ENCODE results near the gene DCDC2C. TPM values are rescaled to one million over a fixed set of nuclear protein-coding genes. Genes with fewer than 3 reads are reported as not detected.
"Not testable (repeated sequence)": the region's sequence is repeated elsewhere in the genome, so short reads cannot be mapped to it uniquely, and the experiment has no call there.

DCDC2C gene
- total RNA-seq, 1 experiment from 2014 or later, result not detected

GRCh38 chr2:3806730-3807129 lies 103.4 kb downstream of the DCDC2C start:
- BruUV-seq (replicated peaks), result no TSS peak
- intact Hi-C loops (cut with micrococcal nuclease; ENCODE audit: unreplicated experiment), result no loop called here
- H3K4me1 ChIP-seq, result no peaks in the 10 kb centered on the region
- no peak overlapping the region for H3K4me3 ChIP-seq (ENCODE audit: low read depth, low read length)
- H3K36me3 Mint-ChIP-seq (ENCODE audit: insufficient read depth, unreplicated experiment), result no peaks in the 10 kb centered on the region
- no peak overlapping the region for H3K4me3 Mint-ChIP-seq (ENCODE audit: unreplicated experiment)
- ChIA-PET CTCF (interaction anchor here (0.7 kb wide), 1 partner anchor 115 kb away, joined by 3 read pairs; no protein-coding TSS in a partner anchor), POLR2A (no interaction called here)
- H3K9me3 ChIP-seq, result no peaks in the 10 kb centered on the region
- no peak overlapping the region for H3K27ac Mint-ChIP-seq (ENCODE audit: unreplicated experiment)
- no peaks in the 10 kb centered on the region for H3K36me3 ChIP-seq (ENCODE audit: control insufficient read depth, insufficient read depth, low read length)
- no peak for DNase-seq
- H3K27me3 Mint-ChIP-seq (ENCODE audit: insufficient read depth, unreplicated experiment), result peaks cover 4% of the 10 kb centered on the region
- H3K4me1 Mint-ChIP-seq (ENCODE audit: low read depth, unreplicated experiment), result no peaks in the 10 kb centered on the region
- no peaks in the 10 kb centered on the region for H3K9me3 Mint-ChIP-seq (ENCODE audit: unreplicated experiment)
- TF ChIP-seq, protein P1, sequence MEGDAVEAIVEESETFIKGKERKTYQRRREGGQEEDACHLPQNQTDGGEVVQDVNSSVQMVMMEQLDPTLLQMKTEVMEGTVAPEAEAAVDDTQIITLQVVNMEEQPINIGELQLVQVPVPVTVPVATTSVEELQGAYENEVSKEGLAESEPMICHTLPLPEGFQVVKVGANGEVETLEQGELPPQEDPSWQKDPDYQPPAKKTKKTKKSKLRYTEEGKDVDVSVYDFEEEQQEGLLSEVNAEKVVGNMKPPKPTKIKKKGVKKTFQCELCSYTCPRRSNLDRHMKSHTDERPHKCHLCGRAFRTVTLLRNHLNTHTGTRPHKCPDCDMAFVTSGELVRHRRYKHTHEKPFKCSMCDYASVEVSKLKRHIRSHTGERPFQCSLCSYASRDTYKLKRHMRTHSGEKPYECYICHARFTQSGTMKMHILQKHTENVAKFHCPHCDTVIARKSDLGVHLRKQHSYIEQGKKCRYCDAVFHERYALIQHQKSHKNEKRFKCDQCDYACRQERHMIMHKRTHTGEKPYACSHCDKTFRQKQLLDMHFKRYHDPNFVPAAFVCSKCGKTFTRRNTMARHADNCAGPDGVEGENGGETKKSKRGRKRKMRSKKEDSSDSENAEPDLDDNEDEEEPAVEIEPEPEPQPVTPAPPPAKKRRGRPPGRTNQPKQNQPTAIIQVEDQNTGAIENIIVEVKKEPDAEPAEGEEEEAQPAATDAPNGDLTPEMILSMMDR (IDR thresholded peaks at IDR 0.05; ENCODE audit: insufficient read depth in 1 of 2, low read depth in 1 of 2, low read length in 1 of 2, severe bottlenecking in 1 of 2, unreplicated experiment in 1 of 2), result no peak
- no peaks in the 10 kb centered on the region for H3K27me3 ChIP-seq (replicated peaks; ENCODE audit: control insufficient read depth, insufficient read depth, low read length)

- DNase-seq, result no peak
- H3K9me3 ChIP-seq, result no peaks in the 10 kb centered on the region
- intact Hi-C loops (cut with micrococcal nuclease; ENCODE audit: unreplicated experiment), result no loop called here
- Mint-ChIP-seq H3K4me1 (ENCODE audit: low read depth, unreplicated experiment) (no peaks in the 10 kb centered on the region), H3K9me3 (ENCODE audit: unreplicated experiment) (peaks cover 11% of the 10 kb centered on the region), H3K36me3 (ENCODE audit: insufficient read depth, unreplicated experiment) (no peaks in the 10 kb centered on the region), H3K27ac (ENCODE audit: unreplicated experiment) (no peak overlapping the region), H3K27me3 (ENCODE audit: insufficient read depth, unreplicated experiment) (peaks cover 4% of the 10 kb centered on the region), H3K4me3 (ENCODE audit: unreplicated experiment) (no peak overlapping the region)
- BruUV-seq (replicated peaks), result no TSS peak
- no peaks in the 10 kb centered on the region for H3K4me1 ChIP-seq
- ChIA-PET POLR2A (no interaction called here), CTCF (no interaction called here)
- TF ChIP-seq, protein P1 (IDR thresholded peaks at IDR 0.05; ENCODE audit: insufficient read depth in 1 of 2, low read depth in 1 of 2, low read length in 1 of 2, severe bottlenecking in 1 of 2, unreplicated experiment in 1 of 2), result no peak
- H3K4me3 ChIP-seq (ENCODE audit: low read depth, low read length), result no peak overlapping the region
- H3K36me3 ChIP-seq (ENCODE audit: control insufficient read depth, insufficient read depth, low read length), result no peaks in the 10 kb centered on the region
- H3K27me3 ChIP-seq (replicated peaks; ENCODE audit: control insufficient read depth, insufficient read depth, low read length), result no peaks in the 10 kb centered on the region
Observed at GRCh38 chr2:3807853-3808252, 104.5 kb downstream of the DCDC2C start.

GRCh38 chr2:3814706-3815245 lies 111.4 kb downstream of the DCDC2C start:
- BruUV-seq (replicated peaks), result no TSS peak
- H3K36me3 ChIP-seq (ENCODE audit: control insufficient read depth, insufficient read depth, low read length), result no peaks in the 10 kb centered on the region
- H3K36me3 Mint-ChIP-seq (ENCODE audit: insufficient read depth, unreplicated experiment), result no peaks in the 10 kb centered on the region
- H3K27ac Mint-ChIP-seq (ENCODE audit: unreplicated experiment), result no peak overlapping the region
- TF ChIP-seq, protein P1 (IDR thresholded peaks at IDR 0.05; ENCODE audit: insufficient read depth in 1 of 2, low read depth in 1 of 2, low read length in 1 of 2, severe bottlenecking in 1 of 2, unreplicated experiment in 1 of 2), result no peak
- POLR2A ChIA-PET, result no interaction called here
- no peak overlapping the region for H3K4me3 Mint-ChIP-seq (ENCODE audit: unreplicated experiment)
- peaks cover 29% of the 10 kb centered on the region for H3K9me3 Mint-ChIP-seq (ENCODE audit: unreplicated experiment)
- intact Hi-C loops (cut with micrococcal nuclease; ENCODE audit: unreplicated experiment), result no loop called here
- peaks cover 3% of the 10 kb centered on the region for H3K27me3 Mint-ChIP-seq (ENCODE audit: insufficient read depth, unreplicated experiment)
- H3K4me1 ChIP-seq, result no peaks in the 10 kb centered on the region
- H3K4me1 Mint-ChIP-seq (ENCODE audit: low read depth, unreplicated experiment), result no peaks in the 10 kb centered on the region
- H3K9me3 ChIP-seq, result peaks cover 7% of the 10 kb centered on the region; the same call in 1 of the 2 replicates
- no peak overlapping the region for H3K4me3 ChIP-seq (ENCODE audit: low read depth, low read length)
- no peak for DNase-seq
- no peaks in the 10 kb centered on the region for H3K27me3 ChIP-seq (replicated peaks; ENCODE audit: control insufficient read depth, insufficient read depth, low read length)
- CTCF ChIA-PET, result no interaction called here

DNA sequence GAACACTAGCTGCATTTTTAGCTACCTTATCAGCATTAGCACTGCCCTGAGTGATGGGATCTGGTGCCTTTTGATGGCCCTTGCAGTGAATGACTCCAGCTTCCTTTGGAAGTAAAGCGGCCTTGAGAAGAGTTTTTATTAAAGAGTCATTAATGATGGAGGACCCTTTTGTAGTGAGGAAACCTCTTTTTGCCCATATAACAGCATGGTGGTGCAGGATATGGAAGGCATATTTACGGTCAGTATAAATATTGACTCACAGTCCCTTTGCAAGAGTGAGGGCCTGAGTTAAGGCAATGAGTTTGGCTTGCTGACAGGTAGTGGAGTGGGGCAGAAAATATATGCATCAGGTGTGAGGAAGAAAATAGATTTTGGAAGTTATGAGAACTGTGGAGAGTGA lies 113.8 kb downstream of the DCDC2C start:
- H3K4me3 Mint-ChIP-seq (ENCODE audit: unreplicated experiment); H3K9me3 ChIP-seq; H3K36me3 ChIP-seq (ENCODE audit: control insufficient read depth, insufficient read depth, low read length); CTCF ChIA-PET; H3K27ac Mint-ChIP-seq (ENCODE audit: unreplicated experiment); intact Hi-C loops (cut with micrococcal nuclease; ENCODE audit: unreplicated experiment); H3K36me3 Mint-ChIP-seq (ENCODE audit: insufficient read depth, unreplicated experiment); H3K27me3 ChIP-seq (replicated peaks; ENCODE audit: control insufficient read depth, insufficient read depth, low read length); H3K27me3 Mint-ChIP-seq (ENCODE audit: insufficient read depth, unreplicated experiment); BruUV-seq (replicated peaks); POLR2A ChIA-PET; H3K4me1 ChIP-seq; H3K4me3 ChIP-seq (ENCODE audit: low read depth, low read length); DNase-seq; H3K4me1 Mint-ChIP-seq (ENCODE audit: low read depth, unreplicated experiment): not testable (repeated sequence)
- peaks cover 34% of the 10 kb centered on the region for H3K9me3 Mint-ChIP-seq (ENCODE audit: unreplicated experiment)
